GM19395 (cell line): ENCODE measurements around the gene EIF2B5.

Source experiments
- ATAC-seq: cut with Tn5 transposase; IDR thresholded peaks from one replicate; pipeline ENCODE4 v1.9.1; 2021; ENCODE audit warnings: mild to moderate bottlenecking, moderate library complexity; ENCODE audit not compliant: unreplicated experiment

Gene EIF2B5

DNA sequence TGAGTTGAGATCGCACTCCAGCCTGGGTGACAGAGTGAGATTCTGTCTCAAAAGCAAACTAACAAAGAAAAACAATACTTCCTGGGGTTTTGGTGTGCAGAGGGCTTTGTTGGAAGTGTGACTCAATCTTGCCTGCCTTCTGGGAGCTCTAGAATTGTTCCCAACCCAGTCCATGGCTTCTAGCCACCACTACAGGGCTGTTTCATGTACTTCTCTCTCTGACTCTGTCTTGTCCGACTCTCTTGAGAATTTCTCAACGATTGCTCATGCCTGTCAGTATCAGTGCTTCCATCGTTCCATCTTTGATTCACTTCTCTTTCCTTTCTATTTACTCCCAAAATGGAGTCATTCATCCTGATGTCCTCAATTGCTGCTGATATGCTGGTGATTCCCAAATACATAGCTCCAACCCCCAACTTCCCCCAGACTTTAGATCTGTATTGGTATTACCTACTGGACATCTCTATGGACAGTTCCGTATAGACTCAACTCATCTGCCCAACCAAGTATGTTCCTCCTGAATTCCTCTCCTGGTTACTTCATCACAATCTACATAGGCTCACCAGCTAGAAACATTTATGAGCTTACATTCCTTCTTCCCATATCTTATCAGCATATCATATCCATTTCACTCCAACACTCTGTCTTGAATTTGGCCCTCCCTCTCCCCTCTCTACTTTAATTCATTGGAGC lies 37.7 kb downstream of the EIF2B5 start:
- no peak for ATAC-seq

DNA sequence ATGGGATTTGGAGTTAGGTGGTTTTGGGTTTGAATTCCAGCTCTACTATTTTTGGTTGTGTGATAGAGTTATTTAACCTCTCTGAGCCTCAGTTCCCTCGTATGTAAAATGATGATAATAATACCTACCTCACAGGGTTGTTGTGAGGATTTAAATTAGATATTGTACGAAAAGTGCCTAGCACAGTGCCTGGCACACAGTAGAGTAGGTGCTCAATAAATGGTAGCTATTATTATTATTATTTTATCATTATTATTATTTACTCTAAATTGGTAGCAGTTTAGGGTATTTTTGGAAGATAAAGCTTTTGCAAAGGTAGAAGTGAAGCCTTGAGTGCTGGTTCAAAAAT lies 38.2 kb downstream of the EIF2B5 start:
- no peak for ATAC-seq

DNA sequence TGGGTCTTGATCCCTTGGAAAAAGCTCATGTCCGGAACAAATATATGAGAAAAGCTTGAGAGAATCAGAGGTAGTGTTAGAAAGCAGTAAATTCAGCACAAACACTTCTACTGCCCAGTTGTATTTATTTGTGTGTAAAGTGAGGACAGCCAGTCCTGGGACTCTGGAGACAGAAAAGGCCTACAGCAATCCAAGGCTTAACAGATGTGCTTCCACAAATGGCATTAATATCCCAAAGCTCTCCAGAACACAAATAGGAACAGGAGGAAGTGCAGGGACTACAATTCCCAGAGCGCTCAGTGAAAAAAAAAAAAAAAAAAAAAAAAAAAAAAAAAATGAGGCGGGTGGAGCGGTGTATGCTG lies 39.1 kb downstream of the EIF2B5 start:
- ATAC-seq, result peak; percentile 20

GRCh38 chr3:184174646-184175492 lies 39.7 kb downstream of the EIF2B5 start, which contains the start of gene AP2M1:
Gene AP2M1, plus strand, starts transcription at chr3:184174855. Its CDS starts 2,139 bp downstream, at chr3:184176994.
- peak; percentile 98 for ATAC-seq

GRCh38 chr3:184175506-184175905 lies 40.3 kb downstream of the EIF2B5 start:
- ATAC-seq, result no peak

GRCh38 chr3:184175981-184176376 lies 40.8 kb downstream of the EIF2B5 start:
- no peak for ATAC-seq

- no peak for ATAC-seq
Observed at GRCh38 chr3:184176377-184177330, 41.5 kb downstream of the EIF2B5 start.

DNA sequence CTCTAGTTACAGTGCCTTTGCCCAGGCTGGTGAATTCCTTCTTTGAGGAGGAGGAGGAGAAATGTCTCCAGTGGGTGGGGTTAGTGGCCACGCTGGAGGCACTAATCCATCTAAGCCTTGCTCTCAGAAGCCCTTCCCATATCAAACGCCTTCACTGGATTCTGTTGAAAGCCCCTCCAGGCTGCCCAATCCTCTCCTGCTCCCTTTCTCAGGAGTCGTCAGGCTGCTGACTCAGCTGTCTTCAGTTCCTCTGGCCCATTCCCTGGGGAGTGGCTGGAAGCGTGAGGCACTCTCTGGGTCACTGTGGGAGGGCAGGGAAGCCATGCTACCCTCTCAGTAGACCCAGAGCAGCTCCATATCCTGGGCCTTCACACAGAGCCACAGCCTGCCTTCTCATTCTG lies 42.2 kb downstream of the EIF2B5 start:
- ATAC-seq, result no peak

DNA sequence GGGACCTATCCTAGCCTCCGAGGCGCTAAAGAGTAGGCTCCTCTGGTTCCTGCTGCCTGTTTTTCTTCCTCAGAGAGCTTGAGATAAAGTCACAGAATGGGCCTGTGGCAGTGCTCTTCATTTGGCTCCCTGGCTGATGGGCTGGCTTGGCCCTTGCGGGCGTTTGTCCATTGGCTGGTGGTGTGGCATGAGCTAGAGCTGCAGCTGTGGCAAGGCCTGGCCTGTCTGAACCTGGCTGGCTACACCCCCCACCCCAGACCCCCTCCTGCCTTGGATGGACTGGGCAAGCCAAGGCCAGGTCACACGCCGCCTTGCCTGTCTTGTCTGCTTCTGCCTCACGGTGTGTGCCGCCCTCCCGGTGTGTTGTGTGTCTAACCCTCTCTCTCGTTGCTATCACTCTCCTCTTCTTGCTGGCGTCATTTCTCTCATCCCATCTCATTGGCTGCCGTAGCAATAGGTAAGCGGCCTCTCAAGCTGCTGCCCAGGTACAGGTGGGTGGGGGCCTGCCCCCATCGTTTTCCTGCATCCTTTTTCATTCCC lies 42.7 kb downstream of the EIF2B5 start:
- no peak for ATAC-seq

- ATAC-seq, result no peak
Observed at GRCh38 chr3:184178521-184179138, 43.5 kb downstream of the EIF2B5 start.

DNA sequence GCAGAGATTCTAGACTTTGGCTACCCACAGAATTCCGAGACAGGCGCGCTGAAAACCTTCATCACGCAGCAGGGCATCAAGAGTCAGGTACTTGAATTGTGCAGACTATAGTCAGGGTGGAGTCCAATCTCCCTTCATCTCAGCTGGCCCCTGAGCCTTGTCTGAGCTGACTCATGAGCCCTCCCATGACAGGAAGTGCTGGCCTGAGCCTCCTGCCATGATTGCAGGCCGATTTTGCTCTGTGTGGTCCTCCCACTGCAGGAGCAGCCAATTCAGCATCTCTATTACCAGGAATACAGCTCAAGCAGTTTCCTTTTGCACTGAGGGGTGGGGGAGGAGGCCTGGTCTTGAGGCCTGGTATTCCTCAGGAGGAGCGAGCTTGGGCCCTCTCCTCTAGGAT lies 45.0 kb downstream of the EIF2B5 start:
- ATAC-seq, result no peak

GRCh38 chr3:184181596-184181995 lies 46.4 kb downstream of the EIF2B5 start:
- no peak for ATAC-seq

GRCh38 chr3:184183679-184184078 lies 48.5 kb downstream of the EIF2B5 start:
- ATAC-seq, result no peak

DNA sequence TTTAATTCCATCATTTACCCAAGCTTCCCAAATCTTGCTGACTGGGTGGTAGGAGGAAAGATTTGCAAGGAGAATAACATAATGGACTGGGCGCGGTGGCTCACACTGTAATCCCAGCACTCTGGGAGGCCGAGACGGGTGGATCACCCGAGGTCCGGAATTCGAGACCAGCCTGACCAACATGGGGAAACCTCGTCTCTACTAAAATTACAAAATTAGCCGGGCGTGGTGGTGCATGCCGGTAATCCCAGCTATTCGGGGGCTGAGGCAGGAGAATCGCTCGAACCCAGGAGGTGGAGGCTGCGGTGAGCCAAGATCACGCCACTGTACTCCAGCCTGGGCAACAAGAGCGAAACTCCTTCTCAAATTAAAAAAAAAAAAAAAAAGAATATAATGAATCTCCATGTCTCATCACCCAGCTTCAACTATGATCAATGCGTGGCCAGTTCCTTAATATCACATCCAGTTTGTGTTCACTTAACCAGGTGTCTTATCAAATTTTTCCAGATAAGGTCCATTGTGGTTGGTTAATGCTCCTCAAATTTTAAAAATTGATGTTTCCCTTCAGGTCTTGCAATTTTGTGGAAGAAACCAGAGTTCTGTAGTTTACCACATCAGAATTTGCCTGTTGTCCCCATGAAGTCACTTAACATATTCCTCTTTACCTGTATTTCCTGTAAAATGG lies 49.5 kb downstream of the EIF2B5 start:
- ATAC-seq, result no peak

DNA sequence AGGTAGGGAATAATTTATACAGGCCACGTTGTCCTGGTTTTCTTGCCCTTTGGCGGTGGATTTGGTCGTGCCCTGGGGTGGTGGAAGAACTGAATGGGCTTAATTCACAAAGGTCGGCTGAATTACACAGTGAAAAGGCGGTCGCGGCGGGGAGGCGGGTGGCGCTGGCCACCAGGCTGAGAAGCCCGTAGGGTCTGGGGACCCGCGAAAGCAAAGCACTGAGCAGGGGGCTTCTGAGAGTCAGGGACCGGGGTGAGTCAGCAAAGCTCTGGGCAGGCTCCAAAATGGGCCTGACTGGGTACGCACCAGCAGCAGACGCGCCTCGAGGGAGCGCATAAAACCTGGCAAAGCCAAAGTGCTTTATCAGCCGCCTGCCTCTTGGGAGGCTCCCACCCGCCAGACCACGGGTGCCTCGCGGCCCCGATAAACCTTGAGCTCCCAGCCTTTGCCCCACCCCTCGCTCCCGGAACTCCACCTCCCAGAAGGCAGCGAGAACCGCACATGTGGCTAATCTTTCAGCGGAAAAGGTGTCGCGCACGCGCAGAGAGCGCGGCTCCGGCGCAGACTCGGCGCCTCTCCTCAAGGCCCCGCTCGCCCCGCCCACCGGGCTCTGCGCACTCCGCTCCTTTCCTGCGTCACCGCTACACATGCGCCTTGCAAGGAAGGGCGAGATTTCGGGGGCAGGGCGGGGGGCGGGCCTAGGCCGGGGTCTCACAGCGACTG lies 50.5 kb downstream of the EIF2B5 start:
- peak; percentile 91 for ATAC-seq

- peak; percentile 40 for ATAC-seq
Observed at GRCh38 chr3:184186184-184186901, 51.2 kb downstream of the EIF2B5 start, which contains the start of gene ABCF3. Gene ABCF3, plus strand, starts transcription at chr3:184186199. Its CDS starts 9 bp downstream, at chr3:184186208.

DNA sequence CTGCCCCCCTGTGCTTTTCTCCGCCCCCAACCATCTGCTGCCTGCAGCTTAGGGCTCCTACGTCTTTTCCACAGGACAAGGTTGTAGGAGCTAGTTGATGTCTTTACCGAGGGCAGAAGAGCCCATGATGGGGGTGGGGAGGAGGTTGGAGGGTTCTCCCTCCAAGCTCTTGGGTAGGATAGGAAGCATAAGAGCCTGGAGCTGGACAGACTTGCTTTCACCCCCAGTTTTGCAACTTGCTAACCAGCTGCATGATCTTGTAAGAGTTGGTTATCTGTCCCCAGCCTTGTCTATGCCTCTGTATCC lies 51.7 kb downstream of the EIF2B5 start:
- no peak for ATAC-seq

DNA sequence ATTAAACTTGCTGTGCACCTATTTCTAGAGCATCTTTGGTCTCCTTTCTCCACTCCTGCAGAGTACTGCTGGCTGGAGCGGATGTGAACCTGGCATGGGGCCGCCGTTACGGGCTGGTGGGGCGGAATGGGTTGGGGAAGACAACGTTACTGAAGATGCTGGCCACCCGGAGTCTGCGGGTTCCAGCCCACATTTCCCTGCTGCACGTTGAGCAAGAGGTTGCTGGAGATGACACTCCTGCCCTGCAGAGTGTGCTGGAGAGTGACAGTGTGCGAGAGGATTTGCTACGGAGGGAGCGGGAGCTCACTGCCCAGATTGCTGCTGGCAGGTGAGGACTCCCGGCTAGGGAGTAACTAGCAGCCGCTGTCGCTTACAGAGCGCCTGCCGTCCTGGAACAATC lies 52.9 kb downstream of the EIF2B5 start:
- no peak for ATAC-seq

- no peak for ATAC-seq
Observed at GRCh38 chr3:184189421-184189820, 54.3 kb downstream of the EIF2B5 start.
